ENCODE results near the gene CDC42SE1. TPM values are rescaled to one million over a fixed set of nuclear protein-coding genes. Genes with fewer than 3 reads are reported as not detected.

The CDC42SE1 gene
- total RNA-seq, 1 donor from 2014 or later, result 124 TPM

GRCh38 chr1:151043163-151043562 is 16.3 kb downstream of the CDC42SE1 start:
- H3K27me3 ChIP-seq (ENCODE audit: control insufficient read depth, insufficient read depth, low read length), result no peaks in the 10 kb centered on the region
- TF ChIP-seq CTCF (IDR thresholded peaks at IDR 0.05; ENCODE audit: insufficient read depth, low read length, poor library complexity, severe bottlenecking), result no peak
- no peak overlapping the region for H3K4me3 ChIP-seq (ENCODE audit: low read depth, low read length)
- no peaks in the 10 kb centered on the region for H3K36me3 ChIP-seq (ENCODE audit: control insufficient read depth, insufficient read depth, low read length)
- DNase-seq (ENCODE audit: low read depth), result no peak

GRCh38 chr1:151039521-151039920 is 19.9 kb downstream of the CDC42SE1 start:
- Histone ChIP-seq H3K36me3 (ENCODE audit: control insufficient read depth, insufficient read depth, low read length) (no peaks in the 10 kb centered on the region), H3K27me3 (ENCODE audit: control insufficient read depth, insufficient read depth, low read length) (no peaks in the 10 kb centered on the region), H3K4me3 (ENCODE audit: low read depth, low read length) (no peak overlapping the region)
- DNase-seq (ENCODE audit: low read depth), result no peak
- TF ChIP-seq CTCF (IDR thresholded peaks at IDR 0.05; ENCODE audit: insufficient read depth, low read length, poor library complexity, severe bottlenecking), result no peak

GRCh38 chr1:151037032-151037431 is 22.4 kb downstream of the CDC42SE1 start:
- H3K36me3 ChIP-seq (ENCODE audit: control insufficient read depth, insufficient read depth, low read length), result no peaks in the 10 kb centered on the region
- no peaks in the 10 kb centered on the region for H3K27me3 ChIP-seq (ENCODE audit: control insufficient read depth, insufficient read depth, low read length)
- no peak for TF ChIP-seq CTCF (IDR thresholded peaks at IDR 0.05; ENCODE audit: insufficient read depth, low read length, poor library complexity, severe bottlenecking)
- DNase-seq (ENCODE audit: low read depth), result no peak
- H3K4me3 ChIP-seq (ENCODE audit: low read depth, low read length), result no peak overlapping the region

- no peak for DNase-seq (ENCODE audit: low read depth)
- Histone ChIP-seq H3K4me3 (ENCODE audit: low read depth, low read length) (no peak within 1 kb of the TSS), H3K27me3 (ENCODE audit: control insufficient read depth, insufficient read depth, low read length) (no peaks in the 10 kb centered on the region), H3K36me3 (ENCODE audit: control insufficient read depth, insufficient read depth, low read length) (no peaks in the 10 kb centered on the region)
- no peak for TF ChIP-seq CTCF (IDR thresholded peaks at IDR 0.05; ENCODE audit: insufficient read depth, low read length, poor library complexity, severe bottlenecking)
Observed at GRCh38 chr1:151036356-151036755, 23.1 kb downstream of the CDC42SE1 start, which contains the start of gene BNIPL. BNIPL (plus strand) TSS chr1:151036586; CDS start chr1:151036726, 140 bp downstream.

GRCh38 chr1:151035167-151035566 is 24.3 kb downstream of the CDC42SE1 start:
- no peak for TF ChIP-seq CTCF (IDR thresholded peaks at IDR 0.05; ENCODE audit: insufficient read depth, low read length, poor library complexity, severe bottlenecking)
- Histone ChIP-seq H3K4me3 (ENCODE audit: low read depth, low read length) (no peak overlapping the region), H3K36me3 (ENCODE audit: control insufficient read depth, insufficient read depth, low read length) (no peaks in the 10 kb centered on the region), H3K27me3 (ENCODE audit: control insufficient read depth, insufficient read depth, low read length) (no peaks in the 10 kb centered on the region)
- DNase-seq (ENCODE audit: low read depth), result no peak

DNA sequence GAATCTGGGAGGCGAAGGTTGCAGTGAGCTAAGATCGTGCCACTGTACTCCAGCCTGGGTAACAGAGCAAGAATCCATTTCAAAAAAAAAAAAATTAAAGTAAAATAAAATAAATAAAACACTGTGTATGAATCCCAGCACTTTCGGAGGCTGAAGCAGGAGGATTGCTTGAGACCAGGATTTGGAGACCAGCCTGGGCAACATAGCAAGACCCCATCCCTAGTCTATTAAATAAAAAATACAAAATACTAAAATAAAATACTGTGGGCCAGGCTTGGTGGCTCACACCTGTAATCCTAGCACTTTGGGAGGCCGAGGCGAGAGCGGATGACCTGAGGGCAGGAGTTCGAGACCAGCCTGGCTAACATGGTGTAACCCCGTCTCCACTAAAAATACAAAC is 27.3 kb downstream of the CDC42SE1 start:
- TF ChIP-seq CTCF (IDR thresholded peaks at IDR 0.05; ENCODE audit: insufficient read depth, low read length, poor library complexity, severe bottlenecking), result no peak
- H3K36me3 ChIP-seq (ENCODE audit: control insufficient read depth, insufficient read depth, low read length), result no peaks in the 10 kb centered on the region
- DNase-seq (ENCODE audit: low read depth), result no peak
- H3K4me3 ChIP-seq (ENCODE audit: low read depth, low read length), result no peak overlapping the region
- H3K27me3 ChIP-seq (ENCODE audit: control insufficient read depth, insufficient read depth, low read length), result no peaks in the 10 kb centered on the region
